ENCODE data around the gene FAM78B.

DNA sequence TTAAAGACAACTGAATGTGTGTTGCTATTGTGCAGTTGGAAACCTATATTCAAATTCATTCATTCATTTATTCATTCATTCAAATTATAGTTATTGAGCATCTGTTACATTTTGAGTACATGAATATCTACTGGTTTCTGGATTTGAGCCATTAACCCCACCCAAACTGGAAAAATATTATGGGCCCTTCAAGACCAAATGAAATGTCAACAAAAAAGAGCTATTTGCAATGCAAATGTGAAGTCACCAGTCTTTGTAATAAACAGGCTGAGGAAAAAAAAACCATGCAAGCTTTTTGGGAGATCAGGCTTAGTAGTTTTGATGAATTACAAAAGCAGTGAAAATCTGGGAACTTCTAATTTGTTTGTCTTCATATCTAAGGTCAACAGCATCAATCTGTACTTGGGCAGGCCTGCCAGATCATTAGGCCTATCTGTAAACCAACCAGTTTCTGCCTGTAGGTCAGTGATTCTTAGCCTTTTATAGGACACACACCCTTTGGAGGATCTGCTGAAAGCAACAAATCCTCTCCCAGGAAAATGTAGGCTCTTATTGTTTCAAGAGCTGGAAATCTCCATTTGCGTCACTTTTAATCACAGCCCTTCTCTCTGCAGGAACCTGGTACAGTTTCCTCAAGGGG is 134.7 kb downstream of the FAM78B start:
- TF ChIP-seq CTCF (IDR thresholded peaks at IDR 0.05) (no peak), EP300 (IDR thresholded peaks at IDR 0.05) (no peak), POLR2A (IDR thresholded peaks at IDR 0.05) (no peak), POLR2AphosphoS5 (IDR thresholded peaks at IDR 0.05) (no peak)

Data from stomach (tissue), 4 donors.